ENCODE results near the gene ACVR2A. TPM values are rescaled to one million over a fixed set of nuclear protein-coding genes. Genes with fewer than 3 reads are reported as not detected.
A peak's percentile ranks its signal among the peaks of the same experiment; 100 is the strongest.

ACVR2A gene
- total and polyA plus RNA-seq, 9 of the 15 experiments (the other 6 are each of a cell fraction or from before 2014, with no cell fraction given): 1.2 to 3.9 (median 2.4) TPM

DNA sequence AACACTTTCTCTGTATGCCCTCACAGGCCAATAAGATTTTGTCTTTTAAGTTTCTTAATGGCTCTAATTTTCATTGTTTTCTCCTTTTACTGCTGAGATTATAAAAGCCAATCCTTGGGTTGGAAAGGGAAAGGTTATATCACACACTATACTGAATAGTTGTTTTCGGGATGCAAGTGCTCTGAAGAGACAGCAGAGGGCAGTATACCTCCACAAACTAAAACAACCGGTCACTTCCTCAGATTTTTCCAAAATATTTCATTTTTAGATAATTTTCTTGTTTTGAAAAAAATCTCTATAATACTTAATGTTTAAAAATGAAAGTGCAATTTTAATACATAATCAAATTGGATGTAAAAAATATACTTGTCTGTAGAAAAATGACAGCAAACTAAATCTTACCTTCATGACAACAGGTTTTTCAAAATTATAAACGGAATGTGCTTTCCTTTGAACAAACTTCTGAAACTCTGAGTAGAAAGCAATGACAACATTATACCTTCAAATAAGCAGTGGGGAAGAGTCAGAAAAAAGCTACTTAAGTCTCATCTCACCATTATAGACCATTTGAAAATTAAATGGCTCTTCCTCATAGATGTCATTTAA lies 93.0 kb downstream of the ACVR2A start (continued):
- TF ChIP-seq, protein P1, sequence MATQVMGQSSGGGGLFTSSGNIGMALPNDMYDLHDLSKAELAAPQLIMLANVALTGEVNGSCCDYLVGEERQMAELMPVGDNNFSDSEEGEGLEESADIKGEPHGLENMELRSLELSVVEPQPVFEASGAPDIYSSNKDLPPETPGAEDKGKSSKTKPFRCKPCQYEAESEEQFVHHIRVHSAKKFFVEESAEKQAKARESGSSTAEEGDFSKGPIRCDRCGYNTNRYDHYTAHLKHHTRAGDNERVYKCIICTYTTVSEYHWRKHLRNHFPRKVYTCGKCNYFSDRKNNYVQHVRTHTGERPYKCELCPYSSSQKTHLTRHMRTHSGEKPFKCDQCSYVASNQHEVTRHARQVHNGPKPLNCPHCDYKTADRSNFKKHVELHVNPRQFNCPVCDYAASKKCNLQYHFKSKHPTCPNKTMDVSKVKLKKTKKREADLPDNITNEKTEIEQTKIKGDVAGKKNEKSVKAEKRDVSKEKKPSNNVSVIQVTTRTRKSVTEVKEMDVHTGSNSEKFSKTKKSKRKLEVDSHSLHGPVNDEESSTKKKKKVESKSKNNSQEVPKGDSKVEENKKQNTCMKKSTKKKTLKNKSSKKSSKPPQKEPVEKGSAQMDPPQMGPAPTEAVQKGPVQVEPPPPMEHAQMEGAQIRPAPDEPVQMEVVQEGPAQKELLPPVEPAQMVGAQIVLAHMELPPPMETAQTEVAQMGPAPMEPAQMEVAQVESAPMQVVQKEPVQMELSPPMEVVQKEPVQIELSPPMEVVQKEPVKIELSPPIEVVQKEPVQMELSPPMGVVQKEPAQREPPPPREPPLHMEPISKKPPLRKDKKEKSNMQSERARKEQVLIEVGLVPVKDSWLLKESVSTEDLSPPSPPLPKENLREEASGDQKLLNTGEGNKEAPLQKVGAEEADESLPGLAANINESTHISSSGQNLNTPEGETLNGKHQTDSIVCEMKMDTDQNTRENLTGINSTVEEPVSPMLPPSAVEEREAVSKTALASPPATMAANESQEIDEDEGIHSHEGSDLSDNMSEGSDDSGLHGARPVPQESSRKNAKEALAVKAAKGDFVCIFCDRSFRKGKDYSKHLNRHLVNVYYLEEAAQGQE (IDR thresholded peaks at IDR 0.05; ENCODE audit: borderline replicate concordance): peak; percentile 44; the same call in 1 of the 2 replicates
- TF ChIP-seq, protein P1 (CRISPR knock-in tag; IDR thresholded peaks at IDR 0.05; ENCODE audit: low read depth): no peak
- no peak for TF ChIP-seq MAZ (CRISPR knock-in tag; conservative IDR thresholded peaks at IDR 0.05 in 1 of 2, IDR thresholded peaks at IDR 0.05 in 1 of 2)
- peak; percentile 76 to 81 for TF ChIP-seq RAD21 (CRISPR knock-in tag; conservative IDR thresholded peaks at IDR 0.05 in 1 of 2, IDR thresholded peaks at IDR 0.05 in 1 of 2)
- peak; percentile 48; the same call in 1 of the 2 replicates for TF ChIP-seq SMC3 (conservative IDR thresholded peaks at IDR 0.05; ENCODE audit: insufficient read depth, low read depth, low read length)
